ENCODE results near the gene TGFBRAP1.

GRCh38 chr2:105283532-105283931 lies 46.0 kb downstream of the TGFBRAP1 start:
- TF ChIP-seq POLR2A (IDR thresholded peaks at IDR 0.05; ENCODE audit: low read length) = no peak
- no peak for TF ChIP-seq GATA1 (IDR thresholded peaks at IDR 0.05; ENCODE audit: low read depth, low read length)

Data from erythroblast (primary cell).